NCI-H2227 (cell line): ENCODE measurements around the gene TECTA.
"Not testable (repeated sequence)": the region's sequence is repeated elsewhere in the genome, so short reads cannot be mapped to it uniquely, and the experiment has no call there.

ENCODE experiments used
- DNase-seq: peaks from one replicate; lab custom pipeline; 2025; ENCODE audit not compliant: unreplicated experiment; lab: John Stamatoyannopoulos, UW

Gene TECTA

DNA sequence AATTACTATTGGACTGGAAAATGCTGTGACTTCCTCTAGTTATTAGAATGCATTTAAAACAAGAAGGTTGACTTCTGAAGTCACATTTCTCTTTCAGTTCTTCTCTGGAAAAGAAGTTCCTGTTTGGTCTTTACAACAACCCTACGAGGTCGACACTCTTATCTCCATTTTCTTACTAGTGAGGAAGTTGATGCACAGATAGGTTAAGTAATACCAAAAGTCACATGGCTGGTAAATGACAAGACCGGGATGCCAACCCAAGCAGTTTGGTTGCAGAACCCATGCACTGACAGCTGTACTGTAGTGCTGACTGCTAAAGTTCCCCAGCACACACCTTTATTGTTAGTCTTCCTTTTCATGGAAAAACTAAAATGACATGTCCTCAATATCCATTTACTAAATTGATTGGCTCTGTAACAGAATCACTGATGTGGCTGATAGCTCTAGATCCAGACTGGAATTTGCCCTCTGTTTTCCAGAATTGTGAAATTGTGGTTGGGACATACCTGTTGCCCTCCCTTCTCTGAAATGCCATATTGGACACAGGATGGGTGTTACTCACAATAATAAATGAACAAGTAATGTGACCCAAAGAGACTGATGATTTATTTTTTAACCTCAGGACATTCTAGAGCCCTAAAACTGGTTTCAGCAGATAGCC lies 9.4 kb upstream of the TECTA start:
- no peak for DNase-seq

DNA sequence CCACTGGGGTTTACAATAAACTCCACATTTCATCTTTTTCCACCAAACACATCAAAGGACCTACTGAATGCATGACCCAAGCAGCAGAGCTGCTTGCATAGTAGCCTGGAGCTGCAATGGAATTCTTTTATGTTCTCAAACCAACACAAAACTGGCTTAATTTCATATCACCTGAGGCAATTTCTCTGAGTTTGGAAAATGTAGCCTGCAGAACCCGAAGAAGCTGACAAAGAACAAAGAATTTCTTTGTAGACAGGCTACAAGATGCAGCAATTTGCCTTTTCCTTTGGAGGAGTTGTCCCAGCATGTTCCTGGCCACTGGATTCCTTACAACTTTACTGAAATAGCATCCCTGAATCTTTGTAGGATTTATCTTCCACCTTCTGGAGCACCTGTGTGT lies 5.5 kb upstream of the TECTA start:
- DNase-seq: no peak

DNA sequence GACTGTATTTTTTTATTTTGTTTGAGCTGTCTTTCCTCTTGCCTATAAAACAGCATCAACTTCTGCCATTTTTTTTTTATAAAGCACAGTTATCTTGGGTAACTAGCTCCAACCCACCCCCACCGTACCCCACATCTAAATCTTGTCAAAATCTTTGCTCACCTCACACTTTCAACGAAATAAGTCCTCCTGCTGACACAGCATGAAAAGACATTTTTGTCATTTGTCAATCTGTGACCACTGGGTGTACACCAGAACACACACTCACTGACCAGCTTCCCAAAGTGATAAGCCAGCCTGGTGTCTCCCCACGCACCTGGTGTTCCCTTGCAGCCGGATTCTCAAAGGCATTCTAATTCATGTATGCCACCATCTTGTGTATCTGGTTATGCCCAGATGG lies 1.7 kb upstream of the TECTA start:
- DNase-seq: no peak

DNA sequence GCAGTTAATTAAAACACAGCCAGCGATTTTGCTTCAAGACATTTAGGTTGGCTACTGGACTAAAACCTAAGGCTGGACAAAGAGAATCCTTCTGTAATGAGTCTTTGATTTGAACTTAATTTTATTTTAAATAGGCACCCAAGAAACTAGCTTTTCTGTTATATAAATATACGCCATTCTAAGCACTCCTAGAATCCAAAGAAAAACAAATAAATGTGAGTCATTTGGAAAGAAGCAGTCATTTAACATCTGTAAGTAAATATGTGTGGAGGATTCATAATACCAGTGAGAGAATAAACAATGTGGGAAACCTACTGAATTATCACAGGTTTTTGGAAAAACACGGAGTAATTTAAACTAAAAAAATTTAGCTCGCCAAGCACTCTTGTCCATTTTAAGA lies 1.2 kb upstream of the TECTA start:
- no peak for DNase-seq

DNA sequence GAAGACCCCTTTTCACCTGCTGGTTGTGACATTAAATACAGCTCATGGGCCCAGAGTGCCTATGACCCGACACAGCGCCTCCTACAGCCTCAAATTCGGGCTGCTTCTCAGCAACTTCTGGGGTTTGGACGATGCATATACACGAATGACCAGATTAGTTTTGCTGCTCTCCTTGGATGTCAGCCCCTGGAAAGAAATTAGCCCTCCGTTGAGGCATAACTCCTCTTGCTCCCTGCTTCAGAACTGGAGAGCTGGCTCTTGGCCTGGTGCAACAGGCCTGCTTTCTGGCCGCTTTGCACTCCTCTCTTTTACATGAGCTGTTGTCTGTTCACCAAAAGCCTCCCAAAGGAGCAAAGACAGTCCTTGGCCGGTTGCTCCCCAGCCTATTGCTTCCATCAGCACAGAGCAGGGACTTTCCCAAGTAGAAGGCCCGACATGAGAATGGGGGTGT lies 3.3 kb downstream of the TECTA start:
- no peak for DNase-seq

DNA sequence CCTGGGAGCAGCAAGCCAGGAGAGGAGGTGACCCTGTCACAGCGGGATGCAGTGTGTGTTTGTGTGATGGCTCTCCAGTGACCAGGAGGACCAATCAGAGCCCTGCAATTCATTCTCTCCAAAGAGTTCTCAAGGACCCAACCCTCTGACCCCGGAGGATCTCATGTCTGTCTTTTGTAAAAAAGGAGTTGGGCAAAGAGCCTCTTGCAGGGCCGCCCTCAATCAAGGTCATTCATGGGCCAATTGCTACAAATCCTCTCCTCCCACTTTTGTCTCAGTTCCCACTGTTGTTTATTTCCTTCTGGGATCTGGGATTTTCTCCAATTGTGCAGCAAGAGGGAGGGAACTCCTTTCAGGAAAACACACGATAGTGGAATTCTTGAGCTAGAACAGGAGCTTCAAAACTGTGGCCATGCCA lies 4.0 kb downstream of the TECTA start:
- peak; percentile 52 for DNase-seq

DNA sequence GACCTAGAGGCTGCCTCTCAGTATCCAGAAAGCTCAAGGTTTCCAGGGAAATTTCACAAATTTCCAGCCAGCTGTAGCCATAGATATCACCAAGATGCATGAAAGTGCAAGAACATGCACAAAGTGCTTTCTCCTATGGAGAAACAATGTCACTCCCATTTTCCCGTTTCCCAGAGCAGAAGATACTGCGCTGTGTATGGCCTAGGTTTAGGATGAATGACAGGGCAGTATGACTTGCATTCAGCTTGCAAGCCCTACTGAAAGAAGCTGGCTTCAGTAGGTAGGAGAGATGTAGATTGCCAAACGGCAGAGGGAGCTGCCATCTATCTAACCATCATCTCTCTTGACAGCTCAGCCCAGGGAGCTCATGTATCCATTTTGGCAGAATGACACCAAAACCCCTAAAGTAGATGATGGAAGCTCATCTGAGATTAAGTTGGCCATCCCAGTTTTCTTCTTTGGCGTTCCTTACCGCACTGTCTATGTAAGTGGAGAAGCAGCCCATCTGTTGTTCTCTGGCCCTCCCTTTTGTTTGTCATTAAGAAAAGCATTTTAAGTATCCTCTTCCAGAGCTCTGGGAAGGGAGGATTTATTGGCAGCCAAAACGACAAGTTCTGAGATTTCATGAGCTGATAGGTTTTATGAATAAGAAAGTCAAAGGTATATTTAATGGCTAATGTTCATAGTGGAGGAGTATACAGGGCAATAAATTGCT lies 4.6 kb downstream of the TECTA start:
- DNase-seq: no peak

DNA sequence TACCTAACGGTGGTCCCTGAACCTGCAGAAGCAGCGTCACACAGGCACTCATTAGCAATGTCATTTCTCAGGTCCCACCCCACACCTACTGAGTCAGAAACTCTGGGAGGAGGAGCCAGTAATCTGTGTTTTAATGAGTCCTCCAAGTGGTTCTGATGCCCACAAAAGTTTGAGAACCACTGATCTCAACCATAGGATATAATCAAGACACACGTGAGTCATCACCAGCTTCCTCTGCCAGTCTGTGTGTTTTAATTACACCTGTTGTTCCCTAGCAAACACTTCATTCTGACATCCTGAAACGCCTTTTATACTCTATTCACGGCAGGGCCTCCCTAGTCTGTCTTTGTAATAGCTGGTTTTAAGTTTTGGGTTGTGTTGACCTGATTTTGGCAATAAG lies 5.8 kb downstream of the TECTA start:
- DNase-seq: no peak

DNA sequence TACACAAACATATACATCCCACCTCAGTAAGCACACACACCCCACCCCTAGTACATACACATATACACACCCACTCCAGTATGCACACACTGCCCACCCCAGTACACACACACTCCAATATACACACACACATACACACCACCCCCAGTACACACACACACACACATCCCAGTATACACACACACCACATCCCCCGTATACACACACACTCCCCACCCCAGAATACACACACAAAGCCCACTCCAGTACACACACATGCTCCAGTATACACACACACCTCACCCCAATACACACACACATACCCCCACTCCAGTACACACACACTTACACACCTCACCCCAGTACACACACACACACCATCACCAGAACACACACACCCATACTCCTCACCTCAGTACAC lies 7.4 kb downstream of the TECTA start:
- DNase-seq: no peak

DNA sequence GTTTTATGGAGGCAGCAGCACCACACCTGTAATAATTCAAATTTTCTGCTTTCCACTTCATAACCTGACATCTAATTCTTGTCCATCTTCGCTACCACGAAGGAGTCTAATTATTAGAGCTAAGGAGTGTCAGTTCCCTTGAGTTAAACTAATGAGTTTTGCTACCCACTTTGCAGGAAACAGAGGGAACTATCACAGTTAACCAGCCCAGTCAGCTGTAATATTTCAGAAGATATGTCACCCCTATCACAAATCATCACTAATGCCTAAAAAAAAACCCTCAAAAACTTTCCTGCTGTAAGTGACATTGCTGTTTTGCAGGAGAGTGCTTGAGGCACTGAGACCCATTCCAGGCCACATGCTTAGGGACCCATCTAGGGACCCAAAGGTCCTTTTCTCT lies 8.4 kb downstream of the TECTA start:
- DNase-seq: no peak

DNA sequence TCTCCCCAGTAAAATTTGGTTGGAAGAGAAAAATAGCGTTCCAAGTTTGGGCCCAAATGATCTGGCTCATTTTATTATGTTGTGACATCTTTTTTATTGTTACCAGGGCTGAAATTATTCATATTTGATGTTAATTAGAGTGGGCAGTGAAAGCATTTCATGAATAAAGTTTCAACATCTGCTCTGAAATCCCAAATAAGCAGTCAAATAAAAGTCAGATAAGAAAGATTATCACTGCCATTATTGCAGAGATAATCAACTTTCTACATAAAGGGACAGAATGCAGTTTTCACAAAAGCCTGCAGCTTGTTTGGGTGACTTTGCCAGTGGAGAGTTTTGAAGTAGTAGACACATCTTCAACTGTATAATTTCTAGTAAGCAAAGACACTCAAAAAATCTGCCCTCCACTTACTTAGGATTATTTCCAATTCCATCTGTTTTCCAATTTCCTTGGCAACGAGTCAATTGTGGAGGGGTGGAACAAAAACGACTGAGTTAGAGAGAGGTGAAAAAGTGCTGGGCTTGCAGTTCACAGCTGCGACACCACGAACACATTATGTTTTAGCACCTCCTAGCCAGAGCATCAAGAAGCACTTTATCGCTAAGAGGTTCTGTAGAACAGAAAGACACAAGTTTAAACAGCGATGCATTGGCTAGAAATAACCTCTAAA lies 9.0 kb downstream of the TECTA start:
- no peak for DNase-seq

DNA sequence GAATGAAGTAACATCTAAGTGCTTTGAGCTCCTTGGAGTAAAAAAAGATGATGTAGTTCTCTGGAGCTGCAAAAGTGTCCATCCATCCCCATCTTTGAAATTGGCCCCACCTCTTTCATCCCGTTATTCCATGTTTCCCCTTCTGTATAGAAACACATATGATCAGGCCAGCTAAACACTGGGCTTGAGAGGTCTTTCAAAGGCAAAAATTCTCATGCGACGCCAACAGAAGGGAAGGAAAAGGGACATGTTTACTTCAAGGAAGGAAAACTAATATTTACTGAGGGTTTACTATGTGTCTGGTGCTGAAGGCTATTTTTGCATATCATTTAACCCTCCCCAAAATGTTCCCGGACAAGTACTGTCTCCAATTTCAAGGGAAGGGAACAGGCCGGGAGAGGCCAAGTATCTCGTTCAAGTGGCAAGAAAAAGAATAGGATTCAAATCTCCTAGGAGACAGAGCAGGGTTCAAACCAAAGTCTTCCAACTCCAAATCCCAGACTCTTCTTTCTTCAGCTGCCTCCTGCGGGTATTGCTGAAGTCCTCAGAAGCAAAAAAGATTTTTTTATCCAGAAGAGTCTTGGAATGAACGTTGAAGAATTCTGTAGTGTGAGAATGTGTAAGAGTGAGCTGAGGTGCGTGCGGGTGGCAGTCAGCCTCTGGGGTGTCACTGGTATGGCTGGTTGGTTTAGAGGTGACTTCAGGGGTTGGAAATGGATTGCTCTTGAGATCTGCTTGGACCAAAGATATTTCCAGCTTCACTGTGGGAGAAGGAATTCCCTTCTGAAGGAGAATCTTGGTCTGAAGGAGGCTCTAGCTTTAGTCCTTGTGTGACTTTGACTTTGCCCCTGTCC lies 10.1 kb downstream of the TECTA start:
- no peak for DNase-seq

DNA sequence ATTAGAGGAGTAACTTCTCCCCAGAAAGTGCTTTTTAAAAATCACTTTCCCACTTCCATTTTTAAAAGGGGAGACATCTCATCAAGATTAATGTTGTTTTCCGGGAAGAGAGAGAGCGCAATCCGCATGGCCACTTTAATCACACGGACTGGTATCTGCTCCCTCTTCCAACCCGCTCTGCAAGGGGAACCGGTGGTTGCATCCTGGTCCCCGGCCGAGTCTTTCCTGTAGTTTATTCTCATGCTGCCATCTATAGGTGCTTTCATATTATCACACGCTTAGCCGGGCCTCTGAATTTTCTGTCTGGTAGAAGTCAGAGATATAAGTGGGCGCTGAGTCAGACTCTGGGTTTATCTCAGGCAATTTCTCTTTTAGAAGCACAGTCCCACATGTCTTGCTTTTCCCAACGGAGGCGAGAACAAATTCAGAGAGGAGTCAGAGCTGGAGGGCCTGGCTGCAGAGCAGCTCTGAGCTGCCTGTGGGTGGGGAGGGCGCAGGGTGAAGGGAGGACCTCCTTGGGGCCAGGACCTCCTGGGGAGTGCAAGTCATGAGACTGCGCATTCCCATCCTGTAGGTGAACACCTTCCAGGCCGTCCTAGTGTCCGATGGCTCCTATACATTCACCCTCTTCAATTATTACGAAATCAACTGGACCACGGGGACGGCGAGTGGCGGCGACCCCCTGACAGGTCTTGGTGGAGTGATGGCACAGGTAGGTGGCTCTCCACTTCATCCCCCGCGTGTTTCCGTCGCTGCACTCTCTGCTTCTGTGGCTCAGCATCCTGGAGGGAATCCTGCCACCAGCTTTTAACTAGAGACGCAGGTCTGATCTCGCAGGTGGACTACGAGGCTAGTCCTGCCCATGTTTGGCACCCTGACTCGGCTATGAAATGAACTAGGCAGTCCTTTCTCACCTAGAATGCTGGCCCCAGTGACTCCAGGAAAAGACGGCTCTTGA lies 11.7 kb downstream of the TECTA start:
- DNase-seq: peak; percentile 77

DNA sequence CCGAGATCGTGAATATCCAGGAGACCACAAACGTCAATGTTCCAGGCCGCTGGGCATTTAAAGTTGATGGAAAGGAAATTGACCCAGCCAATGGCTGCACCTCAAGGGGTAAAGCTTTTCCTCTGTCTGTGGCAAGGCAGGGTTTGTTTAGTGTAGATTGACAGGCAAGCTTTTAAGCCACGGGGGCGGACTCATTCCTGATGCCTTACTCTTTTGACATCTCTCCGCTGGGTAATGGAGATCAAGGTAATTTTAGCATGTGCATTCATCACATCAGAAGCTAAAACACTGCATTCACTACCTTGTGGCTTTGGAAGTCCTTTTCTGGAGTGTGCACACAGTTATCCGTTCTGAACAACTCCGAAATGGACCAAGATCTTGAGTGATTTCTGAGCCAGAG lies 12.6 kb downstream of the TECTA start:
- DNase-seq: peak; percentile 11

DNA sequence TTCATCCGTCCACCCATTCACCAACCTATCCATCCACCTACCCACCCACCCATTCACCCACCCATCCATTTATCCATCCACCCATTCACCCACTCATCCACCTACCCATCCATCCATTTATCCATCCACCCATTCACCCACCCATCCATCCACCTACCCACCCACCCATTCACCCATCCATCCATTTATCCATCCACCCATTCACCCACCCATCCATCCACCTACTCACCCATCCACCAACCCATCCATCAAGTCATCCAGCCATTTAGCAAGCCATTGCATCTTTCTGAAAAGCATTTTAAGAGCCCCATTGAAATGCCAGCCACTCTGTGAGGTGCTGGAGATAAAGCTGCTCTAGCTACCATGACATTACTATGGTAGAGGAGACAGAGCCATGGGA lies 14.0 kb downstream of the TECTA start:
- not testable (repeated sequence) for DNase-seq

DNA sequence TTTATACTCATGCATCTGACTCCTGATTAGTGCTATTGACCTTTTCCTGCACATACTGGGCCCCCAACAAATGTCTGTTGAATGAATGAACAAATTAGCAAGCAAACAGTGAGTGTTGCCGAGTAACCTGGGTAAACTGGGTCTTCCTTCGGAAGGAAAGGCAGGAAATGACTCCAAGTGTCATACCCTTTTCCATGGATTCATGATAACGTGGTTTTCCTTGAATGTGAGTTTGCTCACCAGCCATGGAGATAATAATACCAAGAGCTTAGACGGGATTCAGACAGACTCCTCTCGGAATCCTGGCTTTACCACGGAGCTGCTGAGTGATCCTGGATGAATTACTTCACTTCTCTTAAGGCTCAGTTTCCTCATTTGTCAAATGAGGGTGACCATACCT lies 16.7 kb downstream of the TECTA start:
- no peak for DNase-seq

DNA sequence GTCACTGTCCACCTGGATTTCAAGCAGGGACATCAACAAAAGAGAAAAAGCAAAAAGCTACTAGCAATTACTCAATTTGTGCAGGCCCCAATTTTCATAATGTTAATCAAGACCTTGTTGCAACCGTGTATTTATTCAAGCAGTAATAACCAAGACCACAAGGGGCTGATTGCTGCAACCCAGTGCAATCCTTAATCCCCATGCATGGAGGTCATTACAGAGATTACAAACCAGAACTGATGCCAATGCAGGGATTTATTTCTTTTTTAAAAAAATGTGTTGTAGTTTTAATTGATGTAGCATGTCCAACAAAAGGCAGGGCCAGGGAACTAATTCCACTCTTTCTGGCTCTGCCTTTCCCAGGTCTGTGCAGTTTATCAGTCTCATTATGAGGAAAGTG lies 18.4 kb downstream of the TECTA start:
- DNase-seq: no peak

DNA sequence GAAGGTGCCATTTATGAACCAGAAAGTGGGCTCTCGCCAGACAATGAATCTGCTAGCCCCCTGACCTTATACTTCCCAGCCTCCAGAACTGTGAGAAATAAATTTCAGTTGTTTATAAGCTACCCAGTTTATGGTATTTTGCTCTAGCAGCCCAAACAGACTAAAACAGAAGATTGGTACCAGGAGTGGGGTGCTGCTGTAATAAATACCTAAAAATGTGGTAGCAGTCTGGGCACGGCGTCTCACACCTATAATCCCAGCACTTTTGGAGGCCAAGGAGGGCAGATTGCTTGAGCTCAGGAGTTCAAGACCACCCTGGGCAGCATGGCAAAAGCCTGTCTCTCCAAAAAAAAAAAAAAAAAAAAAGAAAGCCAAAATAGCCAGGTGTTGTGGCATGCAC lies 21.3 kb downstream of the TECTA start:
- DNase-seq: no peak

DNA sequence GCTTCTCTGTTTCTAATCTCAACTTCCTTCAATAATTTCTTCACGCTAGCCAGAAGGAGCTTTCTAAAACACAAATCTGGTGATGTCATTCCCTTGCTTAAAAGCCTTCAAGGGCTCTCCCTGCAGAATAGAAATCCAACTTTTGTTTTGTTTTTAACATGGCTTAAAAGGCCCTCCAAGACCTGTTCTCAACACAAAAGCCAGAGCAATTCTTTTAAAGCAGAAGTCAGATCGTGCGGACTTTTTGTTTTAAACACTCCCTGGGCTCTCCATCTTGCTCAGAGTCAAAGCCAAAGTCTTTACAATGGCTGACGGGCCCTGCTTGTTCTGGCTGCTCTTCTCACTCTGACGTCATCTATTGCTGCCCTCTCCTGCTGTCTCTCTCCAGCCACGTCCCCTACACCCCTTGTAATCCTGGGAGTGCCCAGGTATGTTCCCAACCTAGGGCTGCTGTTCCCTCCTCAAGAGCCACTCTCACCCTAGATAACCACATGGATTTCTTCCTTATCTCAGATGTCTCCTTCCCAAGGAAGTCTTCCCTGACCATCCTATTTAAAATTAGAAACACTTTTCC lies 22.5 kb downstream of the TECTA start:
- DNase-seq: no peak

DNA sequence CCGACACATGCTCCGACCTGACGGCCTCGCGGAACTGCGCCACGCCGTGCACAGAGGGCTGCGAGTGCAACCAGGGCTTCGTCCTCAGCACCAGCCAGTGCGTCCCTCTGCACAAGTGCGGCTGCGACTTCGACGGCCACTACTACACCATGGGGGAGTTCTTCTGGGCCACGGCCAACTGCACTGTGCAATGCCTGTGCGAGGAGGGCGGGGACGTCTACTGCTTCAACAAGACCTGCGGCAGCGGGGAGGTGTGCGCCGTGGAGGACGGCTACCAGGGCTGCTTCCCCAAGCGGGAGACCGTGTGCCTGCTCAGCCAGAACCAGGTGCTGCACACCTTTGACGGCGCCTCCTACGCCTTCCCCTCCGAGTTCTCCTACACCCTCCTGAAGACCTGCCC lies 26.8 kb downstream of the TECTA start:
- no peak for DNase-seq
